ENCODE results near the gene SESN3.
"Not testable (repeated sequence)": the region's sequence is repeated elsewhere in the genome, so short reads cannot be mapped to it uniquely, and the experiment has no call there.

The SESN3 gene

DNA sequence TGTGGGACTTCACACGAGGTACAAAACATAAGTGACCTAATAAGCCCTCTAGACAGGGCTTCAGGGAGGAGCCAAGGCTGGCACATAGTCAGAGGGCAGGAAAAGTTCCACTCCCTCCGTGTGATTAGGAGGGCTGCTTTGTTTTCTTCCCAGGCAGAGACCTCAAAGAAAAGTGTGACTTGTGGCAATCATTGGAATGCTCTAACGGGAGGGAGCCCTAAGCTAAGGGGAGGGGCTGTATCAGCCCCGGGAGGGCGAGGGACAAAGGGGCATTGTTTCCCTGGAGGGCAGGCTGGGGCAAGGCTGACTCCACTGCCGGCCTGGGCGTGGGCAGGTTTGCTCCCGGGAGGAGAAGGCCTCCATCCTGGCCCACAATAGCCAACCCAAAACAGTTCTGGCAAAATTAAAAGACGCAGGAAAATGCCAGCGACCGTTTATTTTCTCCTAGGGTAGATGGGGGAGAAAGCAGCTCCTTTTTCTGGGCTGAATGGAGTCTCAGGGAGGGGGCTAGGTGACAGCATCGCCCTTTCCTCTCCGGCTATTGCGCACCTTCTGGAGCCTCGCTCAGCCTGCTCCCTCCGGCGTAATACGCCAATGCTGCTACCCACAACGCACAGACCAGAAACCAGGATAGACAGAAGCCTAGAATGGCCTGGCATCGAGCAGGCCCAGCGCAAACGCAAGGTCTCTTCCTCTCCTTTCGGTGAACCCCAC lies 81.2 kb downstream of the SESN3 start:
- DNase-seq: no peak

- no peak for DNase-seq
Measured at GRCh38 chr11:95148938-95149337, 82.1 kb downstream of the SESN3 start.

DNA sequence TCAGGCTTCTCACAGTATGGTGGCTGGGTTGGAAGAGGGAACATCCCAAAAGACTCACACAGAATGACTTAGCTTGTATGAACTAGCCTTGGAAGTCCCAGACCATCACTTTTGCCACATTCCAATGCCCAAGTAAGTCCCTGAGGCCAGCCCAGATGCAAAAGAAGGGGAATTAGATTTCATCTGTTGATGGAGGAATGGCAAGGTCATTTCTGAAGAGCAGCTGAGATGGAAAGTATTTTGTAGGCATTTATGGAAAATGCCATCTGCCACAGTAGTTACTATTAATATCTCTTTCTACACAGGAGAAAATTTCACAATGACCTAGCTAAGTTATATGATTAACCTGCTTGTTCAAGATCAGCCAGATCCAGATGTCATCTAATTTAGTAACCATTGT lies 82.6 kb downstream of the SESN3 start:
- no peak for DNase-seq

- peak; percentile 86 for DNase-seq
Measured at GRCh38 chr11:95147364-95147905, 83.6 kb downstream of the SESN3 start.

GRCh38 chr11:95145430-95146060 lies 85.5 kb downstream of the SESN3 start:
- no peak for DNase-seq

DNA sequence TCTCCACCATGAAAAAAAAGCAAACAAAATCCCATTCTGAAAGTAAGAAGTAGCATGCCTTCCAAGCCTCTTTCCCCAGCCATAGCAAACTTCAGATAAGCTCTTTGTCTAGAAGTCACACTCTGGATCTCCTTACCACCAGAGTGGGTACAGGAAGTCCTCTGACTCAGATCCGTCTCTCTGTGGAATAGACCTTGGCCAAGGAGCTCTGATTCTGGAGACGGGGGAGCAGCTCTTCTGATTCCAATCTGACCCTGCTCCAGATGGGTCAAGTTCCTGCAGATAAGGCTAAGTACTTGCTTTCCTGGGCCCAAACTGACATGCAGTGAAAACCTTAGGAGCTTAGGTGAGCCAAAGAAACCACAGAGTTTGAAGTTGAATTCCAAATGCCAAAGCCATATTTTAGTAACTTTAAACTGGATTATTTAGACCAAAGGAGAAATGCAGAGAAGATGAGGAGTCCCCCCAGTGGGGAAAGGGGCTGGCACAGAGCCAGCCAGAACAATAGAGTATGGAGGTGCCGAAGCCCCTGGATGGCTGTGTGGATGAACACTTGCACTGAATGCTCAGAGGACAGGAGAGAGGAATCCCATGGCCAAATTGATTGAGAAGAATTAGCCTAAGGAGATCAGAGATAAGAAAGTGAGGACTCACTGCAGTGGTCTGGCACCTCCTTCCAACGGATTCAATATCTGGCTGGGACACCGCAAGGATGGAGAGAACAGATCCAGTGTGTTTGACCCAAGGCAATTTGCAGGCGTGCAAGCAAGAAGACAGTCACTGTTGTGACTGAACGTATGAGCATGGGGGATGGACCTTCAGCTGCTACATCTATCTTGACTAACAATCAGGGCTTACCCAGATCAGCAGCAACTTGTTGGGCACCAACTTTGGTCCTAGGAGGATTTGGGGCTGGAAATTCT lies 86.4 kb downstream of the SESN3 start:
- no peak for DNase-seq

GRCh38 chr11:95143106-95143681 lies 87.8 kb downstream of the SESN3 start:
- DNase-seq: no peak

DNA sequence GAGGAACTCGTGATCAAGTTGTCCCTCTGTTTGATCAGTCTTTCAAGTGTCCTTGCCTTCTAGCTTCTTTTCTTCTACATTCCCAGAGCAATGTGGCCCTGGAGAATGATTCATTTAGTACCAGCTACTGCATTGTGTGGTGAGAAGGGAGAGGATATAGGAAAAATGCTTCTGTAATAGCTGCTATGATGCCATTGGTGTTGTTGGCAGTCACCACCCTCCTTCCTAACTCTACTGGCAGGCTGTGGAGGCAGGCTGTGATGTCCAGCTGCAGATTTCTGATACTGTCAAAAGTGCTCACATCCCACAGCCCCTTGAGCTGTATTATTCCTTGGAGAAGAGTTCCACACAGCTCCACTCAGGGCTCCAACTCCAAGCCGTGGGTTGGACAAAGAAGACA lies 88.6 kb downstream of the SESN3 start:
- DNase-seq: no peak

DNA sequence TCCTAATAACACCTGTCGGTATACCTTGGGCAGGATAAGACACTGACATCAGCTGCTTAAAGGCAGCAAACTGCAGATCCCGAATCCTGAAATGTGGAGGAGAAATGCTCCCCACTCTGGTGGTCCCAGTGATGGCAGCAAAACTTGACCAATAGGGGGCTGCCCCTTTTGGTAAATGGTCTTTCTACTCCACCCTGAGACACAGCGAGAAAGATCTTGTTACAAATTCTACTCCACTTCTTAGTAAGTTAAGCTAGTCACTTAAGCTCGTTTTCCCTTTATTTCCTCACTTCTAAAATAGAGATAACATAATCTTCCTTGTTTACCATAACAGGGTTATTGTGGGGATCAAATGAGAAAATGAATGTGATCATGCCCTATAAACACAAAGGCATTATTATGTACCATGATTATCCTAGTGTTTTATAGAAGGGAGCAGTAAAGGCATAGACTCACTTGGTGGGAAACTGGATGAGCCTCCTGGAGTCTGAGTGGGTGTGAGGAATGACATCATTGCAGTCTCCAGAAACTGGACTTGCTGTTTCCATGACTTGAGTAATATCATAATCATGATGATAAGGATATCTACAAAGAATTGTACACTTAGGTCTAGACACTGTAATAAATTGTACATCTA lies 90.5 kb downstream of the SESN3 start:
- no peak for DNase-seq

GRCh38 chr11:95138448-95138847 lies 92.6 kb downstream of the SESN3 start:
- peak; percentile 24 for DNase-seq

DNA sequence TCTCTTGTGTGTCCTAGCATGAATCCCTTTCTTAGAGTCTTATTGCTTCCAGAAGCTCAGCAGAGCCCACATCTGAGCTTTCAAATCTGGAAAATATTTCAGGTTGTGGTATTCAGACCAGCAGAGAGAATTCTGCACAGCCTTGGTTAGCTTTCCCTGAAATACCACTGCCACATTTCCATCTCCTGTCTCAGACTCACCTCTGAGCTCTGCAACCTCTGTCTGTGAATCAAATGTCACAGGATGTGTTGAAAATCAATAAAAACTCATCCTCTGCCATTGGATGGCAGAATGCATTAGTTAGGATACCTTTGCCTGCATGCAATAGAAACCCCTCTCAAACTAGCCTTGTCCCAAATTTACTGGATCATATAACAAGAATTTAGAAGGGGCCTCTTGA lies 93.7 kb downstream of the SESN3 start:
- no peak for DNase-seq

DNA sequence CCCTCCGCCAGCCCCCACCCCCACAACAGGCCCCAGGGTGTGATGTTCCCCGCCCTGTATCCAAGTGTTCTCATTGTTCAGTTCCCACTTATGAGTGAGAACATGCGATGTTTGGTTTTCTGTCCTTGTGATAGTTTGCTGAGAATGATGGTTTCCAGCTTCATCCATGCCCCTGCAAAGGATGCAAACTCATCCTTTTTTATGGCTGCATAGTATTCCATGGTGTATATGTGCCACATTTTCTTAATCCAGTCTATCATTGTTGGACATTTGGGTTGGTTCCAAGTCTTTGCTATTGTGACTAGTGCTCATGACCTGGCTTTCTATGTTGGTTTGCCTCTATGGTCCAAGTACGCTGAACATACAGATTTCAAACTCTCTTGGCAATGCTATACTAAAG lies 94.3 kb downstream of the SESN3 start:
- not testable (repeated sequence) for DNase-seq

DNA sequence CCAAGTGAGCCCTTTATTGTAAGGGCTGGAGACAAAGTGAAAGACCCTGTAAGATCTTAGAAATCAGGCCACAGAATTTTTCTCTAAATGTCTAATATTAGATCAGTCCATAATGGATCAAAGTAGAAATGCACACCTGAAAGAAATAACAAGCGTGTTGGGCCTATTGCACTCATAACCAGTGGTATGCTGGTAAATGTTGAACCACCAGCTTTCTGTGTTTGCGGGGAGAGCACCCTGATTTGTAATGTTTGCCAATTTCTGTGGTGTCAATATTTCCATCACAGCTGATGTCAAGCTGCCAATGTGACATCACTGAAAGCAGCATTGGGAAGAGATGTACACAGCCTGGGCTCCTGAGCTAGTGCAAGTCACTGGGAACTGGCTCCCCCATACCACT lies 95.1 kb downstream of the SESN3 start:
- DNase-seq: no peak

DNA sequence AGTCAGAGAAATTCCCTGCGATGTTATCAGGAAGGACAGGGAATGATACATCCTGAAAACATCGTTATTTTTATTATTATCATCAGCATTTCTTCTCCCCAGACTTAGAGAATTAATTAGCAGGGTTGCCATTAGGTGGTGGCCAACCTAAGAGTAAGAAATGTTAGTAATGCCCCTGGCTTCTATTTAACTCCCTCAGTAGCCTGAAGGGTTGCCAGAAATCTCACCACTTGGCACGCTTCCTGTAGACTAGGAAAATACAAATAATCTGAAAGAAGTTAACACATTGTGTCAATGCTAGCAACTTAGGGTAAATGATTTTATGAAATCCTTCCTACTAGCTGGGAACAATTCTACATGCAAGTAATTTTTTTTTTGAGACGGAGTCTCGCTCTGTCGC lies 95.8 kb downstream of the SESN3 start:
- DNase-seq: peak; percentile 76

DNA sequence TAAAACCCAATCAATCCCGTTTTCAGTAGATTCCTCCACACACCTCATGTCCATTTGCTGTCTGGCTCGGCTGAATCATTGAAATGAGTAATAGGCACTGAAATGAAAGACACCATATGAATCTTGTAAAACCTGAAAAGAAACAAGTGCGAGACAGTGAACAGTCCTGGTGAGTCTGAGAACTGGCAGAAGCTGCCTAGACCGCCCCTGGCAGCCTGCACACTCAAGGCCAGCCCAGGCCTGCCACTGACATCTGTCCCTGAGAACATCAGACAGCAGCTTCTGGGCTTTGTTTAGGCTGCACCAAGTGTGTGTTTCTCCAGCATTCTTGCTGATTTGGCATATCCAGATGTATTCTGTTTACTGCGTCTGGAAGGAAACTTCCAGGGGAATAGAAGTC lies 96.5 kb downstream of the SESN3 start:
- peak; percentile 92 for DNase-seq

DNA sequence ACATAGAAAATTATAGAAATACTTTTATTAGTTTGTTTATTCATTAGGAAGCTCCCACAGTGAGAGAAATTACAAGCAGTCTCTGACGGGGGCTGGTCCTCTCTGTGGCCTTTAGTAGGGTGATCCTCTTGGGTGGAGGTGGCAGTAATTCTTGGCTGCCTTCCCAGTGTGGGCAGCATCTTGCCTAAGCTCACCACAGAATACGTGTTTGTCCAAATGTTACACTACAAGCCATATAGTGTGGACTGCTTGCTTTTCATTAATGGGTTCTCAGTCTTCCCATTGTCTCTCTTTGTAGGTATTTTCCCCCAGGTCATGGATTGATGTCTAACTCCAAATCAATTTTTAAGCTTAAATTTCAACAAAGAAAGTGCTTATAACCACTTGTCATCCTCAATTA lies 98.0 kb downstream of the SESN3 start:
- no peak for DNase-seq

- DNase-seq: no peak
Measured at GRCh38 chr11:95128602-95129001, 102.4 kb downstream of the SESN3 start.

DNA sequence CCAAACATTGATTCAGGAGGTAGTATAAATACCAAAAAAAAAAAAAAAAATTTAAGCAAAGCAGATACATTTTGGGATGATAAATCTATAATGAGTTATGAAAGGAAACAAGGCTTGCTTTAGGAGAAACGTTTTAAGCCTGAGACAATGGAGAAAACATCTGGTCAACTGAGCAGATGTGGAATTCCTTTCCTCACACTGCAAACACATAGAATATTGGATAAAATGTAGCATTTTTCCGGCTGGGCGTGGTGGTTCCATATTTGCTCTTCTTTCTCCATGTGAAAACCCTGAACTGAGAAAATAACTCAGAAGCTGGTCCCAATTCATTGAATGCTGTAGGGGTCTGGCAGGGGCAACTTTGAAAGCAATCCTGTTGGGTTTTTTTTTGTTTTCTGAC lies 107.4 kb downstream of the SESN3 start:
- no peak for DNase-seq

GRCh38 chr11:95121698-95122097 lies 109.3 kb downstream of the SESN3 start:
- no peak for DNase-seq

- DNase-seq: no peak
Measured at GRCh38 chr11:95119361-95120060, 111.5 kb downstream of the SESN3 start.

- DNase-seq: no peak
Measured at GRCh38 chr11:95115597-95115996, 115.4 kb downstream of the SESN3 start.

Measured in NCI-H446 treated with DMSO at 0.1 percent for 48 hours (cell line).